Left ventricle myocardium inferior (tissue), 1 donor: ENCODE data around the gene ZMAT2. TPM values are rescaled to one million over a fixed set of nuclear protein-coding genes. Genes with fewer than 3 reads are reported as not detected.
"Not testable (repeated sequence)": the region's sequence is repeated elsewhere in the genome, so short reads cannot be mapped to it uniquely, and the experiment has no call there.

Source experiments
- DNase-seq: peaks from one replicate; pipeline ENCODE4 v3.0.0-alpha.2; 2020
- H3K27ac ChIP-seq: fragments of 200-600 bp; replicated peaks from 2 replicates; pipeline ENCODE4 v1.8.0; 2021
- H3K27me3 ChIP-seq: fragments of 200-600 bp; 2 replicates; pipeline ENCODE4 v1.8.0; 2021; ENCODE audit warnings: low read depth
- H3K36me3 ChIP-seq: fragments of 200-600 bp; 2 replicates; pipeline ENCODE4 v1.8.0; 2021
- H3K4me1 ChIP-seq: fragments of 200-600 bp; 2 replicates; pipeline ENCODE4 v1.8.0; 2021
- H3K4me3 ChIP-seq: fragments of 200-600 bp; 2 replicates; pipeline ENCODE4 v1.8.0; 2021; ENCODE audit warnings: mild to moderate bottlenecking, moderate library complexity
- H3K9me3 ChIP-seq: fragments of 200-600 bp; replicated peaks from 2 replicates; pipeline ENCODE4 v1.8.0; 2021
- CTCF ChIP-seq: fragments of 200-600 bp; IDR thresholded peaks from 2 replicates; pipeline ENCODE4 v1.8.0; 2021; ENCODE audit warnings: antibody characterized with exemption, mild to moderate bottlenecking, borderline replicate concordance
- intact Hi-C: fragments of 100-400 bp; cut with micrococcal nuclease; formaldehyde crosslinking; loops from one replicate; pipeline ENCODE4 v1.11.0; 2022
- long read RNA-seq: library from polyadenylated mRNA; unstranded; transcript quantifications from one replicate; pipeline ENCODE4 v2.0.0, GENCODE V29; 2021
- total RNA-seq: library from RNA; stranded (reverse); fragmentation: NEBNext Ultra II Directional; extraction: Animal tissue kit (Norgen Biotek cat#: 25700); gene quantifications from one replicate; pipeline ENCODE4 v1.2.1, GENCODE V29; 2021
- donor health status: DM: no; HTN: yes; CAD: no; lungs with severe emphysema.

The ZMAT2 gene
- 35.5 TPM for total RNA-seq
- long read RNA-seq, transcript ZMAT2-201 (6 exons, 1,647 nt) = major isoform, 6 of 8 reads
- long read RNA-seq, partial matches to known transcripts = 0 of 8 reads
- long read RNA-seq, other reads (novel, unspliced or antisense) = 2 of 8 reads

DNA sequence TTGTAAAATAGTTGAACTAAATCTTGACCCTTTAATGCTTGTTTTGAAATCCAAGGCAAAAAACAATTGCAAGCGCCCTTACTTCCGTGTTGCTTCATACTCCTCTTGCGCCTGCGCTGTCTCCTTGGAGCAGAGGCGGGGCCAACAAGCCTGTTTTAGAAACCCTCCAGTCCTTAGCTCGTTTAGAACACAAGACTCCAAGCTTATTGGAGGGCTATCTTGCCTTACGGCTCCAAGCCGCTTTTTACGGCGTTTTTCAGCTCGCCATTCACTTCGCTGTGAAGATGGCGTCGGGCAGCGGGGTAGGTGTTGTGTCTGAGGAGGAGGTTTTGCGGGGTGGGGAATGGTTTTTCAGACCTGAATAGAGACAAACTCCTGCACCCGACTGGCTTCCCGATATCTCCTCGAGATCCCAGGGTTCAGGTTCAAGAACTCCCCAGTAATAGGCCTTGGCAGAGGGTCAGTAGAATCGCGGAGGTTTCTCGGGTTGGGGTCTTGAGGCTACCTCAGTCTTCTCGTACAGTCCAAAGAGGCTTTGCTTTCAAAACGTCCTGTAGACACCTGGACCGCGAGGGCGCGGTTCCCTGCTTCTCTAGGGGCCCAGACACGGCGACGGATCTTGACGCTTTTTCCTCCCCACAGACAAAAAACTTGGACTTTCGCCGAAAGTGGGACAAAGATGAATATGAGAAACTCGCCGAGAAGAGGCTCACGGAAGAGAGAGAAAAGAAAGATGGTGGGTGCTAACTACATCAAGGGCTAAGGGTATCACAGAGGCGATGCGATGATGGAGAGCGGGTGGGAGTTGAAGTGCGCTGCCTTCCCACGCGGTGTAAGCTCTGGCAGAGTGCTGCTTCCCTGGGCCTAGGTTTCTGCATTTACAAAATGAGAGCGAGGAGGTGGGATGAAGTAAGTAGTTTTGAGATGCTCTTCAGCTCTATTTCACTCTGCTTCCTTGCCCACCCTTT is at the start of gene ZMAT2:
ZMAT2 (plus strand) TSS at position 271 of the 968 bp plus-strand sequence; CDS start at position 285, 14 bp downstream.
- intact Hi-C loops = no loop called here
- DNase-seq = peak; percentile 94
- no peak for TF ChIP-seq CTCF

GRCh38 chr5:140658870-140659269 is 41.4 kb upstream of the ZMAT2 start:
- H3K4me1 ChIP-seq = peaks cover 5% of the 10 kb centered on the region
- H3K4me3 ChIP-seq = no peak overlapping the region
- H3K36me3 ChIP-seq = peaks cover 93% of the 10 kb centered on the region
- no peaks in the 10 kb centered on the region for H3K27me3 ChIP-seq
- no peaks in the 10 kb centered on the region for H3K9me3 ChIP-seq
- intact Hi-C loops = no loop called here
- H3K27ac ChIP-seq = no peak overlapping the region
- no peak for TF ChIP-seq CTCF
- no peak for DNase-seq

More for the DNA sequence above, at the start of gene ZMAT2:
- H3K4me1 ChIP-seq = peaks cover 23% of the 10 kb centered on the region
- H3K27me3 ChIP-seq = no peaks in the 10 kb centered on the region
- peak within 1 kb of the TSS; percentile 90 for H3K4me3 ChIP-seq
- H3K36me3 ChIP-seq = peaks cover 80% of the 10 kb centered on the region
- H3K27ac ChIP-seq = peak within 1 kb of the TSS; percentile 78
- no peaks in the 10 kb centered on the region for H3K9me3 ChIP-seq

GRCh38 chr5:140660371-140660770 is 39.9 kb upstream of the ZMAT2 start:
- DNase-seq, H3K27ac ChIP-seq, H3K27me3 ChIP-seq, H3K4me3 ChIP-seq, intact Hi-C loops, H3K9me3 ChIP-seq: not testable (repeated sequence)
- peaks cover 17% of the 10 kb centered on the region for H3K4me1 ChIP-seq
- H3K36me3 ChIP-seq = peaks cover 78% of the 10 kb centered on the region

DNA sequence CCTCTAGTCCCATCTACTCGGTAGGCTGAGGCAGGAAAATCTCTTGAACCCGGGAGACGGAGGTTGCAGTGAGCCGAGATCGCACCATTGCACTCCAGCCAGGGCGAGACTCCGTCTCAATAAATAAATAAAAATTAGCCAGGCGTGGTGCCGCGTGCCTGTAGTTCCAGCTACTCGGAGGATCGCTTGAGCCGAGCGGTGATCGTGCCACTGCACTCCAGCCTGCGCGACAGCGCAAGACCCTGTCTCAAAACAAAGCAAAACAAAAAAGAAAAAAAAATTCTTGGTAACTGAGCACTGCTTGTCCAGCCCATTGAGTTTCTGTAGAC is 36.3 kb upstream of the ZMAT2 start:
- peak overlapping the region; percentile 83 for H3K4me3 ChIP-seq
- peaks cover 58% of the 10 kb centered on the region for H3K36me3 ChIP-seq
- TF ChIP-seq CTCF = no peak
- intact Hi-C loops = no loop called here
- no peak for DNase-seq
- no peaks in the 10 kb centered on the region for H3K9me3 ChIP-seq
- peak overlapping the region; percentile 97 for H3K27ac ChIP-seq
- no peaks in the 10 kb centered on the region for H3K27me3 ChIP-seq
- peaks cover 31% of the 10 kb centered on the region for H3K4me1 ChIP-seq

DNA sequence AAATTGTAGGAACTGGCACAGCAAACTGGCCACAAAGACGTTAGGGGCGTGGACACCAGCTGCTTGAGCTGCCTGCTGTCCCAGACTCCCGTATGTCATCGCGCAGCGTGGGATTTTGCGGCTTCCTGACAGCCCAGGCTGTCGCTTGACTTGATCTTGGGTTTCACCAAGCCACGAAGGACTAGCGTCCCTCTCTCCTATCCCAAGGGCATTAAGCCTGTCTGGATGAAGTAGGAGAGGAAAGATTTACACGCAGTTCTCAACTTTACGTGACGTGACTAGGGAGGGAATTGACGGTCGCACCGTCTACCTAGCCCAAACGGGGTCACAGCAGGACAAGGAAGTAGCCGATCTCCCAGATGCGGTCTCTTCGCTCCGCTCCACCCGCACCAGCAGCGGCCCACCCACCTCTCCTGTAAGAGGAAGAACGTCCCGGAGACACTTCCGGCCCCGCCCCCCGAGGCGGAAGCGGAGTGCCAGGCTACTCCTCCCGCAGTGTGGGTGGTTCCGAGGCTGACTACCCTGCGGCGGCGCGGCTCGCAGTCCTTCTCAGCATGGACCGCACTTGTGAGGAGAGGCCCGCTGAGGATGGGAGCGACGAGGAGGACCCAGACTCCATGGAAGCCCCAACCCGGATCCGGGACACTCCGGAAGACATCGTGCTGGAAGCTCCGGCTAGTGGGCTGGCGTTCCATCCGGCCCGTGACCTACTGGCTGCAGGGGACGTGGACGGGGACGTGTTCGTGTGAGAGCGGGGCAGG is 35.7 kb upstream of the ZMAT2 start, which contains the start of gene WDR55:
WDR55 (plus strand) TSS at position 546 of the 761 bp plus-strand sequence; CDS start at position 555, 9 bp downstream.
- H3K9me3 ChIP-seq = no peaks in the 10 kb centered on the region
- no peak for TF ChIP-seq CTCF
- no peaks in the 10 kb centered on the region for H3K27me3 ChIP-seq
- H3K4me3 ChIP-seq = peak within 1 kb of the TSS; percentile 83
- H3K36me3 ChIP-seq = peaks cover 58% of the 10 kb centered on the region
- peak; percentile 97 for DNase-seq
- H3K4me1 ChIP-seq = peaks cover 31% of the 10 kb centered on the region
- H3K27ac ChIP-seq = peak within 1 kb of the TSS; percentile 97
- intact Hi-C loops = no loop called here

DNA sequence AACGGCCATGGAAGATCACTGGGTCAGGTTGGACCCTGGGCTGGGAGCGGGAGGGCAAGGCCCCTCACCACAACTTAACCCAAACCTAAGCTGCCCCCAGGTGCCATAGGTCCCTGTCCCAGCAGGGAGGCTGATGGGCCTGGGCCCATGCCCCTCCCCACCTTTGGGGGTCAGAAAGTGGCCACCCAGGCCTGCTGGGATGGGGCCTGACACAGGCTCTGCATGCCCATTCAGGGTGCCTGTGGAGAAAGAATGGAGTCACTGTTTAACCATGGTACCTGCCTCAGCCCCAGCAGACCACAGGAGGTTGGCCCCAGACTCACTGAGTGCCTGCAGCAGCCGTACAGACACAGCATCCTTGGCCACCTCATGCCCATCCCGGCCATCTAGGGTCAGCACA is 29.2 kb upstream of the ZMAT2 start:
- H3K27ac ChIP-seq, intact Hi-C loops, DNase-seq, H3K9me3 ChIP-seq, H3K27me3 ChIP-seq, H3K4me3 ChIP-seq, H3K4me1 ChIP-seq: not testable (repeated sequence)
- H3K36me3 ChIP-seq = peaks cover 79% of the 10 kb centered on the region
